NCI-H748 (cell line): ENCODE data around the gene ADGRL3.
"Not testable (repeated sequence)": the region's sequence is repeated elsewhere in the genome, so short reads cannot be mapped to it uniquely, and the experiment has no call there.

ENCODE experiments used
- DNase-seq: peaks from one replicate; lab custom pipeline; 2025; ENCODE audit not compliant: unreplicated experiment; lab: John Stamatoyannopoulos, UW

The ADGRL3 gene

DNA sequence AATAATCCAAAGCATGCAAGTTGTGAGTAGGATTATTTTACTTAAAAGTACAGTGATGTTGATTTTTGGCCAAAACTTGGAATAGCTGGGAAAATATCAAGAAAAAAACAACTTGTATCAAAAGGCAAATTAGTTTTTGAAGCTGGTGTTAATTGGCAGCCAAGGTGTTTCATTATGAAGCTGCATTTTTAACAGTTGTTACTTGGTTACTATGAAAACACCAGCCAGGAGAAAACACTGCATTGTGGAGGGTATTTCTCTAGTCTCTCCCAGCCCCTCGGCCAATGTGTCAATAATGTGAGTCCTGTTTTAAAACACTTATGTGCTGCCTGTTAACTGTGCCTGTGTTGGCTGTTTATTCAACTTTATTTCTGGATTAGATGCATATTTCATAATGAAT lies 733.4 kb downstream of the ADGRL3 start:
- DNase-seq = peak; percentile 35

DNA sequence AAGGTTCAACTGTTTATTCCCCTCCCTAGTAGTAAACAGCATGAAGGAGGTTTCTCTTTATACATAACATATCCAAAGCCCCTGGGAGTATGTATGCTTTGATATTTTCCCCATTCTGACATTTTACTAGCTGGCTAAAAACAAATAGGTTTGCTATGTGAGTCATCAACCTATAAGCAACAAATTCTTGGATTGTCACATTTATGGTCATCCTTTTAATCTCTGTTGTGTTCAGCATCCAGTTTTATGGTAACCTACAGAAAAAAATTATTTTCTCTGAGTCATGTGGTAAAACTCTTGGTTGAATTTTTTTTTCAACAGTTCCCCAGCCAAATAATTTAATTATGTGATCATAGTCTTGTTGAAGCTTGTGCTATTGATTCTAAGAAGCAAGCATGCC lies 734.1 kb downstream of the ADGRL3 start:
- no peak for DNase-seq

DNA sequence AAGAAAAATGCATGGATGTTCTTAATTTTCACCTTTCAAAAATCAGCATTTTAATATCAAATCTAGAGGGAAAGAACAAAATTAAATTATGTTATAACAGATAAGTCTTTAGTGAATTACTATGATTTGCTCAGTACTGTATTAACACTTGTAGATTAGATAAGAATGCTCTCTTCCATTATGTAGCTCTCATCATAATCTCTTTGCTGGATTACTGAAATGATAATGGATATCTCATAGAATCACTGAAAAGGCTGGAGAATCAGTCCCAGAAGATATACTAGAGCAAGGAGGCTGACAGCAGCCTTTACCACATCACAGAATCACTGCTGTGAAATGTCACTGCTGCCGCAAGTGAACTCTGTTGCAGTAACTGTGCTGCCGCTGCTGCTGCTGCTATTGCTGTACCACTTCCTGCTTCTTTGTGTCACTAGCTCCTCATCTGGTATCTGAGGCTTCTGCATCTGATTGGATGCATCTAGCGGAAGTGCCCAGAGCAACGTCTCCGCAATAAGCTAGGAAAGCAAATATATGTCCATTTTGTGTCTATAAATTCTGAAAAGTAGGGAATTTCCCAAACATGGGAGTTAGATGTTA lies 738.2 kb downstream of the ADGRL3 start:
- no peak for DNase-seq

DNA sequence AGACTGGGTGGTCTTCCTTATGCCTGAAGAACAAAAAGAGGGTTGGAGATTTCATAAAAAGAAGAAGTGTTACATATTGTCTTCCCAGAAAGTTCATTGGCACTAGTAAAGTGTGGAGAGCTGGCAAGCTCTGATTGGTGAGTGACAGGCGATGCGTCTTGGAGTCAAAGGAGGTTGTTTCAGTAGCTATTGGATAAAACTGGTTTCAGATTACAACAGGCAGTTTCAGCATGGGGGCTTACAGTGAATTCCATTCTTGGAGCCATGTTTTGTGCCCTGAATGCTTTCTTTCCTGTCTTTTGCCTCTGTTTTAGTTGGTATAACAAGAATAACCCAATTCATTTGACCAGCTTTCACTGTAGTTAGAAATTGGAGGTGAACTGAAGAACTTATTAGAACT lies 750.5 kb downstream of the ADGRL3 start:
- no peak for DNase-seq

DNA sequence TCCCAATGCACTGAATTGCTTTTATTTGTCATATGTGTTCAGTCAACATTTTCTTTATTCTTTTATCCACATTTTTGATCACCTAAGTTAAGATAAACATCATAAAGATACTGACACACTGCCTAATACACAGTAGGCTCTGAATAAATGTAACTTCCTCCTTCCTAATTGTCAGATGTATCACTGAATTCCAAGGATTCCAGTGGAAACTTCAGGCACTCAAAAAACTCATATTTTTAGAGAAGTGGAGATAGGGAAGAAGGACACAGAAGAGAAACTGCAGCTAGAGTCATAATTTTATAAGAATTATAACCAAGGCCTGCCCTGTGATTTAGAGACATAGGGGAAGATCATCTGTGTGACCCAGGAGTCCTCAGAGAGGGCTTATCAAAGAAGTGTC lies 753.3 kb downstream of the ADGRL3 start:
- no peak for DNase-seq

DNA sequence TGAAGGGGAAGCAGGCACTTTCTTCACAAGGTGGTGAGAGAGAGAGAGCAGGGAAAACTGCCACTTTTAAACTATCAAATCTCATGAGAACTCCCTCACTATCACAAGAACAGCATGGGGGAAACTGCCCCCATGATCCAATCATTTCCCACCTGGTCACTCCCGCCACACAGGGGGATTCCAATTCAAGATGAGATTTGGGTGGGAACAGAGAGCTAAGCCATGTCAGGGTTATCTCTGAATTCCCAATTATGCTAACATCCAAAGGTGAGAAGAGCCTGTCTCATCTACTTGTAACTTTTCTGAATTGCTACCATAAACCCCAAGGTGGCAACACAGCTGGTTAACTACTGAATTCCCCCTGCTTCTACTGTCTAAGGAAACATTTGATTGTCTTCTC lies 758.5 kb downstream of the ADGRL3 start:
- DNase-seq = no peak

DNA sequence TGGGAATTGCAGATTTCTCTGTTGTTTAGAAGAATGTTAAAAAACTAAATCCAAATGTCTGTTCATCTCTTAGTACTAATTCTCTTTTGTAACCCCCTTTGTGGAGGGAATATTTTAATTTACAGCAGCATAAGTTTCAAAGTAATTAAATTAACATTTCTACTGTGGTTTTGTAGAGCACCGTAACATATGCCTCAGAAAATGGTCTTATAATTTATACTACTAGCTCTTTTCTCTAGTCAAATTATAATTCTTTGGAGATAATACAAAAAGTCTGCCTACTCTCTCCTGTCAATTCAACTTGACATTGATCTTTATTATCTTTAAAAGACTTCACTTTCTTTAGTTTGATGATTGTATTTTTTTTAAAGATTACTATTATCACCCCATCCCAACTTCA lies 759.0 kb downstream of the ADGRL3 start:
- no peak for DNase-seq

DNA sequence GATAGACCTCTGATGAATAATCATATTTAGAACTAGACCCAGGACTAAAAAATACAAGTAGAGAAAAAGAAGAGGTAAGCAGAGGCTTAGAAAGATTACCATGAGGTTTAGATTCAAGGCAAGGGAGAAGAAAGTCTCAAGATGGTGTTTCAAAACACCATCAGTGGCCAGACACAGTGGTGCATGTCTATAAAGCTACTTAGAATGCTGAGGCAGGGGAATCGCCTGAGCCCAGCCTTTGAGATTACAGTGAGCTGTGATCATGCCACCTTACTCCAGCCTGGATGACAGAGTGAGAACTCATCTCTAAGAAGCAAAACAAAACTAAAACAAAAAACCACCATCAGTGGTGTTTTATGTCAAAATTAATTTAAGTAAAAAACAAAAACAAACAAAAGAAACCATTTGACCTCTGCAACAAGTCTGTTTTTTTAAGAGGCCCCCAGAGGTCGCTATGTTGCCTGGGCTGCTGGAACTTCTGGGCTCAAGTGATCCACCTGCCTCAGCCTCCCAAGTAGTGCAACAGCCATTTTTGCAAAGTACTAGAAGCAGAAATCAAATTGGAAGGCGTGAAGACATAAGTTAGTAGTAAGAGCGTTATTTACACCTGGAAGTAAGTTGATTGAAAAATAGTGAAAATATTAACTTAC lies 784.3 kb downstream of the ADGRL3 start:
- no peak for DNase-seq

DNA sequence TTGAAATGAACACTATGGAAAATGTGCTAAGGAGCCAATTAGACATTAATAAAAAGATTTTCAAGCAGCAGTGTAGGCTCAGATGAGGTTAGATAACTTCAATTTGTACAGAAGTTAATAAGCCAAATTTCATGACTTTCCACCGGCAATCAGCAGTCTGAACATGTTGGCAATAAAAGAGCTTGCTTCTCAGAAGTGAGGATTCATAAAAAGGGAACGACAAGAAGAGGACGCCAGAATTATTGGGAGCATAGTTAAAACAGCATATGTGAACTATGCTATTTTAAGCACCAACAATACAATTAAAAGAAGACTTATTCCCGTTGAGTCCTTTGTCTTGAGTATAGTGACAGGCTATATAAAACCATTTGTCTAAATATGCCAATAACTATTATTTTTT lies 785.3 kb downstream of the ADGRL3 start:
- no peak for DNase-seq

DNA sequence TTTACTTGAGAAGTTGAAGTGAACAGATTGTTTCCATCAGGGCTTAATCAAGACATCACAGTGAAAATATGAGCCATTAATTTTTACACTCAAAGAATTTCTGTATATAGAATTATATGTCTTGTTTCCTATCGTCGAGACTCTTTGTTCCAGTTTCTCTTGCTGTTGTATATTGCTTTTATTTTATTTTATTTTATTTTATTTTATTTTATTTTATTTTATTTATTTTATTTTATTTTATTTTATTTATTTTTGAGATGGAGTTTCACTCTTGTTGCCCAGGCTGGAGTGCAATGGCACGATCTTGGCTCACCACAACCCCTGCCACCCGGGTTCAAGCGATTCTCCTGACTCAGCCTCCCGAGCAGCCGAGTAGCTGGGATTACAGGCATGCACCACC lies 786.8 kb downstream of the ADGRL3 start:
- not testable (repeated sequence) for DNase-seq

DNA sequence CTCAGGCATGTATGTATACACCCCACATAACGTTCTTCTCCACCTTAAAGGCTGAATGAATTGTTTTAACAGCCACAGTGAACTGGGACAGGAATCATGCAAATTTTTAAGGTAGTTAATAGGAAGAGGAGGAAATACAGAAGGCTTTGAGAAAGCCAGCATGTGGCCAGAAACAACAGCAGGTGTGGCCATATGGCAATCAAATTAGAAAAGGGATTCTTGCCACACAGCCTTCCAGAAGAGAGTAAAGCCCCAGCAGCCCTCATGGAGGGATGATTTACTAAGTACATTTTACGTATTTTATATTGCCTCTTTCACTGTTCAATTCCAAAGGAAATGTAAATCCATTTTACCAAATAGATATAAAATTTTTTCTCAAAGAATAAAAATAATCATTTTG lies 792.2 kb downstream of the ADGRL3 start:
- peak; percentile 85 for DNase-seq

DNA sequence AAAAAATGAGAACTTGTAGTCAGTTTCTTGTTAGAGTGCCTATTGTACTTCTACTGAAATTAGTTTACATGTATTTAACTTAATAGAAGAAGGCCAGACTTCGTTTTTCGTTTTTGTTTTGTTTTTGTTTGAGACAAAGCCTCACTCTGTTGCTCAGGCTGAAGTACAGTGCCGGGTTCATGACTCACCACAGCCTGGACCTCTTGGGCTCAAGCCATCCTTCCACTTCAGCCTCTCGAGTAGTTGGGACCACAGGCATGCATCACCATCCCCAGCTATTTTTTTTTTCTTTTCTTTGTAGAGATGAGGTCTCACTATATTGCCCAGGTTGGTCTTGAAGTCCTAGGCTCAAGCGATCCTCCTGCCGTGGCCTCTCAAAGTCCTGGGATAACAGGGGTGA lies 793.9 kb downstream of the ADGRL3 start:
- peak; percentile 6 for DNase-seq

DNA sequence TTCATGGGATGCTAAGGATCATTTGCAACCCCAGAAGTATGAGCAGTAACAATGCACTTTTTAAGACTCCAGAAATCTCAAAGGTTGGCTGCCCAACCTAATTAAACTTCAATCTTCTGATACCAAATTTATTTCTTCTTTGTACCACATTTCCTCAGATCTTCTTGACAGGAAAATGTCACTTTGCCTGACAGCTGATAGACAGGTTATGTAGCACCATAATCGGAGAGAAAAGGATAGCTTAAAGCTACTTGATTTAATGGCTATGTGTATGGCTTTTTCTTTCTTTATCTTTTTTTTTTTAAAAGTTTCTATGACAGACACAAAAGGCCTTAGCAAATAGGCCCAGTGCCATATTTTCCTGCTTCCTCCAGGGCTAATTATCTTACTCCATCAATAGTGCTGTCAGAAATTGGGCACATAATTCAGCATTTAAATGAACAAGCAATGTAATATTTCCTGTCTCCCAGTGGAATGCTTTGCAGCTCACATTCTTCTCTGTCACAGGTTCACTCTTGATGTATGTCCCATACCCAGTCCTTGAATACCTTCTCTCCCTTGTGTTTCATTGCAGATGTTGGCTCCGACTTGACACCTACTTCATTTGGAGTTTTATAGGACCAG lies 795.7 kb downstream of the ADGRL3 start:
- DNase-seq = peak; percentile 0

DNA sequence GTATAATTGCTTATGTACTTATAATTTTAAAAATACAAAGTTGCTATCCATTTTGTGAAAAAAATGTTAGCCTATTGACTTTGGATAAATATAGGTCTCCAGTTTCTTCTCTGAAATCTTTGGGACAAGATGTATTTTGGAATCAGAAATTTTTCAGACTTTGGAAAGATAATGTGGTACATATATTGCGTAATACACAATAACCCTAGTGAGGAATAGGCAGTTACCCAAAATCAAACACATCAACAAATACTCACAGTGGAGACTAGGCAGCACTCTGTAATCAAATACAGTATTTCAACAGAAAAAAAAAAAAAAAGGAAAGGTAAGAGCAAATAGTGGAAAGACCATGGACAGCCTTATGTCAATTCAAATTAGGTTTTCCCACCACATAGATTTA lies 796.8 kb downstream of the ADGRL3 start:
- no peak for DNase-seq

DNA sequence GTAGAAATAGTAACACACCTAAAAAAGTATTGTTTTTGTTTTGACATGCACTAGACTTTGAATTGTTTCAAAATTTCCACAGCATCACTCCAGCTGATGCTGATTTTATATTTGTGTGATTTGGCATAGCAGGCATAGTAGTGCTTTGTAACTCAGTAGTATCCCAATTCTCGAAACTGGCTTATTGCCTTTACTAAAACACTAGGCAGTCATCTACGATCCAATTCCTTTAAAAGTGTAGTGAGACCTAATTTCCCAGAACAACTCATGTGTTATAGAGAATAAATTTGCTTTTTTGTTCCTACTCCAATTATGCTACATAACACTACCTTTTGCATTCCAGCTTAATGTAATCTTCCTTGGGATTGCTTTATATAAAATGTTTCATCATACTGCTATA lies 797.7 kb downstream of the ADGRL3 start:
- no peak for DNase-seq

DNA sequence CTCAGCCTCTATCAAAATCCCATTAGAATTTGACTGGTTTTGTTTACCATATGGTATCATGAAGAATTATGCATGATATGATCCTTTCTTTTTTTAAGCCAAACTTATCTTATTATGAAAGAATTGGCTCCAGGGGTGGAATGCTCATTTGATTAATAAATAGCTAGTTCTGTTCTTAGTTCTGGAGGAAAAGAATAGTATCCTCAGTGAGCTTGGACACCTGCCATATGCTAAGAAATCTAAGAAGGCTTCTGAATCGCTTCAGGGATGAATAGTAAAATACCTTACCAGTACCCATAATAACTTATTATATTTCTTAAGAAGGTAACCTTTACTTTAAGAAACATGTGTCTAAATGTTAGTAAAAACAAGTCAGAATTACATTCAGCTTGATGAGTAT lies 803.6 kb downstream of the ADGRL3 start:
- no peak for DNase-seq

DNA sequence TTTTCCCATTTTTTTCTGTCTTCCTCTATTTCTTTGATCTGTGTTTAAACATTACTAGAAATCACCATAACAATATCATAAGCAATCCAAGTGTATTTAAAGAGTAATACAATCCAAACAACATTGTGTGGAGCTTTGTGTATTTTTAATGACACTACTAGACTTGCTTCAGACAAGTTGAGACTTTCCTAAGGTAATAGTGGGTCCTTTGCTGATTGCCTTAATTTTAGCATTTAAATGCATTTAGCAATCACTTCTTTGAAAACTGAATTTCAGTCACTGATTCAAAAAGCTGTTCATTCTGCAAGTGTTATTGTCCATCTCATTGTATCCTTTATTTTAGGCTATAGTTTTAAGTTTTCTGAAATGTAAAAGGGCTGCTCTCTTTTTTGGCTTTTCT lies 804.8 kb downstream of the ADGRL3 start:
- peak; percentile 25 for DNase-seq

DNA sequence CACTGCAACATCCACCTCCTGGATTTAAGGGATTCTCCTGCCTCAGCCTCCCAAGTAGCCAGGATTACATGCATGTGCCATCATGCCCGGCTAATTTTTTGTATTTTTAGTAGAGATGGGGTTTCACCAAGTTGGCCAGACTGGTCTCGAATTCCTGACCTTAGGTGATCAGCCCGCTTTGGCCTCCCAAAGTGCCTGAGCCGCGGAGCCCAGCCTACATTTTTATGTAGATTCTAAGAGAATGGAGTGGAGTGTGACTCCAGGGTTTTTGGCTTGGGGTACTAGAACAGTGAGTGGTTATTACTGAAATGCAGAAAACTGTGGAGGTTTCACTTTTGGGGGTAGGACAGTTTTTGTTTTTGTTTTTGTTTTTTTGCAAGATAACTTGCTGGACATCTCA lies 806.0 kb downstream of the ADGRL3 start:
- no peak for DNase-seq

DNA sequence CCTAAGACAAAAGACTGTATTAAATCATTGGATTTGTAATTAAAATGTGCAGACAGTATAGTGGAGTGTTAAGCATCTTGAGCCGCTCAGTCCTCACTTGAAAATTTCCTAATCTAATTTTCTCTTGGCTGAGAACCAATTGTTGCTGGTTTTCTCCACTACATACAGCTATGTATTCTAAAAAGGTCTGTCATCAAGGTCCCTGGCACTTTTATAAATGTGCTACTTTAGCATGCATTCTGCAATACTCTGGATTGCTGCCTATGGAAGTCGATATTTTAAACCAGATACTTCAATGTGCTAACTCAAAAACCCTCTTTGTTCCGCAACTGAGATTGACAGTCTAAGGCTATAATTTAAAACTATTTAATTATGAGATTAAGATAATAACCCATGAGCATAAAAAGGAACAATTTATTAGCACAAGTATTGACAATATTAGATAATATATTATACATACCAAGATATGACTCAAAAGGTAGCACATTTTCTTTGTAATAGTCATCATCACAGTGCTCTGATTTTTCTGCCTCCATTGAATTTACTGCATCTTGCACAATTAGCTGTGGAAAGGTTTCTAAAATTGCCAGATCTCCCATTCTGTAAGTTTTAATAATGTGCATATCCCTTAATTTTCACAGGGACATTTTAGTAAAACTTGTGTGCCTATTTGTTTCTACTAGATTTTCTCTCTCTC lies 815.1 kb downstream of the ADGRL3 start:
- DNase-seq = no peak

DNA sequence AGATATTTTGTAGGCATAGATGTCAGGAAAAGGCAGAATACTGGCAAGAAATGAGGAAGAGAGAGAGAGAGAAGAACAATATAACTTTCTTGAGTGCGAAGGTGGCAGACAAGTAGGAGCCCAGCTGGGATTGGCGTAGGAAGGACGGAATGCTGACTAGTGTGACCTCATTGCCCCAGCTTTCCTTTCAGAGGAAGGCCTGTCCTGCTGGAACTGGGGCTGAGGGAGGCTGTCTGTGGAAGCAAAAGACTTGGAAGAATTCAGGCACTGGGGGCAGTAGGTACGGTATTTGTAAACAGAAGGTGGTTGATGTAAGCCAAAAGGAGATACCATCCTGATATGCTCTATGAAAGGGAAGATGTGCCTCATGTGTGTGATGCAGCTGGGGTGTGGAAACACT lies 818.4 kb downstream of the ADGRL3 start:
- no peak for DNase-seq

DNA sequence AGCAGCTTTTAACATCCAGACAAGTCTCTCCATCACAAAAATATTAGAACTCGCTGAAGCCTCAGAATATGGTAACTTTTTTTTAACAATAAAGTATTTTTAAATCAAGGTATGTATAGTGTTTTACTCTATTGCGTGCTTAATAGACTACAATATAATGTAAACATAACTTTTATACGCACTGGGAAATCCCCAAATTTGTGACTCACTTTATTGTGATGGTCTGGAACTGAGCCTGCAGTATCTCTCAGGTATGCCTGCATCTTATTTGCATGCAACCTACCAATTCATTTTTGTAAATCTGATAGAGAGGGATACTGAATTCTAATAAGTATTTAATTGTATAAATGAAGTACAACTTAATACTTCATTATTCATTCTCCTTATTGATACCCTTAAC lies 823.5 kb downstream of the ADGRL3 start:
- DNase-seq = no peak

DNA sequence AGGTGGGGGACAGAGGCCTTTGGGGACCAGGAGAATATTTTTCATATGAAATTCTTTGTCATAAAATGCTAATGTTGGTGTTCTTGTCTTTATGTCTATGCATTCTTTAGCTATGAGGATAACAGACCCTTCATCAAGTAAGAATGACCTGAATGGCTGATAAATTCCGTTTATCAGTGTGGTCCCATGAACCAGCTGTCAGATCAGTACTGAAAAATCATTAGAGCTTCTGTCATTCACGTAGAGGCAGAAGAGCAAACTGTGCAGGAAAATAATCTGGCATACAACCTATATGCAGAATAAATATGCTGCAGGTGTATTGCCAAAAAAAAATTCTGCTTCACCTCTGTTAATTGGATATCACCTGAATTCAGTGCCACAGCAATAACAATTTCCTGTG lies 828.6 kb downstream of the ADGRL3 start:
- peak; percentile 38 for DNase-seq
